Stimulated activated naive CD8-positive, alpha-beta T cell treated with anti-CD3 and anti-CD28 coated beads, Interleukin-15, Interleukin-2, amounts not matched to agents 100 U/mL and 50 U/mL, for 24 hours (primary cell): Measurements from ENCODE around the gene SLC44A5.
"Not testable (repeated sequence)": the region's sequence is repeated elsewhere in the genome, so short reads cannot be mapped to it uniquely, and the experiment has no call there.

Experiments used
- ATAC-seq: fragments of 150-1000 bp; cut with Tn5 transposase; one replicate; pipeline ENCODE4 v1.10.0; 2021
- DNase-seq: peaks from one replicate; pipeline ENCODE4 v3.0.0; 2021

SLC44A5 gene

GRCh38 chr1:75265792-75266191 is 345.1 kb downstream of the SLC44A5 start:
- no peak for DNase-seq
- ATAC-seq: no peak

GRCh38 chr1:75264112-75264511 is 346.8 kb downstream of the SLC44A5 start:
- DNase-seq (no peak), ATAC-seq (no peak)

GRCh38 chr1:75263616-75264015 is 347.3 kb downstream of the SLC44A5 start:
- ATAC-seq, DNase-seq: not testable (repeated sequence)

GRCh38 chr1:75261946-75262345 is 349.0 kb downstream of the SLC44A5 start:
- not testable (repeated sequence) for ATAC-seq, DNase-seq

- ATAC-seq (no peak), DNase-seq (no peak)
These were observed 352.6 kb downstream of the SLC44A5 start for GRCh38 chr1:75258351-75258750.

- DNase-seq (no peak), ATAC-seq (no peak)
These were observed 353.5 kb downstream of the SLC44A5 start for GRCh38 chr1:75257424-75257823.

- ATAC-seq, DNase-seq: not testable (repeated sequence)
These were observed 360.8 kb downstream of the SLC44A5 start for GRCh38 chr1:75250114-75250513.

GRCh38 chr1:75245239-75245638 is 365.7 kb downstream of the SLC44A5 start:
- ATAC-seq (no peak), DNase-seq (no peak)

- DNase-seq (no peak), ATAC-seq (no peak)
These were observed 367.8 kb downstream of the SLC44A5 start for GRCh38 chr1:75243124-75243523.

- no peak for DNase-seq
- no peak for ATAC-seq
These were observed 373.6 kb downstream of the SLC44A5 start for GRCh38 chr1:75237316-75237715.

- no peak for DNase-seq
- no peak for ATAC-seq
These were observed 376.4 kb downstream of the SLC44A5 start for GRCh38 chr1:75234562-75234961.

- DNase-seq: no peak
- ATAC-seq: peak; percentile 52
These were observed 377.5 kb downstream of the SLC44A5 start for GRCh38 chr1:75233302-75233929.

- ATAC-seq (no peak), DNase-seq (no peak)
These were observed 390.8 kb downstream of the SLC44A5 start for GRCh38 chr1:75220072-75220471.

- no peak for DNase-seq
- ATAC-seq: no peak
These were observed 396.9 kb downstream of the SLC44A5 start for GRCh38 chr1:75214017-75214416.

GRCh38 chr1:75211648-75212047 is 399.3 kb downstream of the SLC44A5 start:
- no peak for DNase-seq
- ATAC-seq: no peak

- ATAC-seq: no peak
These were observed 402.1 kb downstream of the SLC44A5 start for GRCh38 chr1:75208862-75209261.

GRCh38 chr1:75203415-75204277 is 407.3 kb downstream of the SLC44A5 start:
- no peak for ATAC-seq
- DNase-seq: no peak

More at GRCh38 chr1:75208862-75209261, 402.1 kb downstream of the SLC44A5 start:
- DNase-seq: no peak

GRCh38 chr1:75202751-75203150 is 408.2 kb downstream of the SLC44A5 start:
- DNase-seq (no peak), ATAC-seq (no peak)

GRCh38 chr1:75198761-75199160 is 412.2 kb downstream of the SLC44A5 start:
- DNase-seq (no peak), ATAC-seq (no peak)

- ATAC-seq (no peak), DNase-seq (no peak)
These were observed 412.8 kb downstream of the SLC44A5 start for GRCh38 chr1:75198163-75198562.

- DNase-seq: no peak
- no peak for ATAC-seq
These were observed 422.0 kb downstream of the SLC44A5 start for GRCh38 chr1:75188892-75189291.

- ATAC-seq, DNase-seq: not testable (repeated sequence)
These were observed 429.5 kb downstream of the SLC44A5 start for GRCh38 chr1:75181214-75181955.
